RWPE1 (cell line): Measurements from ENCODE around the gene LRRC36.

Source experiments
- CTCF ChIA-PET: fragments of 350-600 bp; sonication (Branson Sonifier 250); formaldehyde crosslinking; extraction: SDS; loops from one replicate; lab custom pipeline; 2021; lab: Yijun Ruan, JAX
- POLR2A ChIA-PET: fragments of 400-600 bp; formaldehyde crosslinking; extraction: SDS; loops from one replicate; lab custom pipeline; 2020; ENCODE audit warnings: antibody characterized with exemption; ENCODE audit not compliant: low non-redundant PET; lab: Yijun Ruan, JAX
- DNase-seq: peaks from one replicate; pipeline ENCODE4 v3.0.0; 2012; ENCODE audit warnings: low spot score
- H3K27ac ChIP-seq: fragments of 450-650 bp; 2 replicates; pipeline ENCODE4 v1.5.1; 2017
- TF ChIP-seq, protein P1 (sequence below): fragments of 450-650 bp; conservative IDR thresholded peaks from 2 replicates; pipeline ENCODE4 v1.5.1; 2017; ENCODE audit warnings: low read depth, mild to moderate bottlenecking

LRRC36 gene

DNA sequence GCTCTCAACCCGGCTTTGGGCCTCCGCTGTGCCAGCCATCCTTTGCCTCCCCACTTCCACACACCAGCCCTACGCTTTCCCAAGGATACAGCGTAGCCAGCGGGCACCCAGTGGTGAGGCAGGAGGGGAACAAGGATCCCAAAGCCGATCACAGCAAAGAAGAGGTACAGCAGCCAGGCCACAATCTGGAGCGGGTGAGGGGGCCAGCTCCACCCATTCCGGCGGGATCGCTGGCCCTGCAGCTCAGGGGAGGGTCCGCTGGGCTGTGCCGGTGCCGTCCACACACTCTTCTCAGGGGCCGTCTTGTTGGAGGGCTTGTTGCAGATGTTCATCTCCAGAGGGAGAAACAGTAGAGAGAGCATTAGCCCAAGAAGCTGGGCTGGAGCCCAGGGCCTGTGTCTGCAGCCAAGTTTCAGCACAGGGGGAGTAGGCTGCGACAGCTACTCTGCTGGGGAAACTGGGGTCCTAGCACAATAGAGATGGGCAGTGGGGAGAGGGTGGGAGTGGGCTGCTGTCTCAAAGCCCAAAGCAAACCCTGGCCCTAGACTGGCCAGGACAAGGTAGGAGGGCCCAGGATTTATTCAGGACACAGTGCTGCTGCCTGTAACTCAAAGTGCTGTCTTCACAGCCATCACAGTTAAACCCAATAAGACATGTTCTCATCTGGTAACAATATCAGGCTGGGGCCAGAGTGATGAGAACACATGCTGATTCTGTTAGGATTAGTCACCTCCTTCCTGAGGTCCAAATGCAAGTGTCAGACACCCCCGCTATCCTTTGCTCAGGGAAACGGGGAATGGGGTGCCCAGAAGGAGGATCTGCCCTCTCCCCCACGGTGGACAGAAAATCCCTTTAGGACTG, 79.7 kb downstream of the LRRC36 start:
- TF ChIP-seq, protein P1, sequence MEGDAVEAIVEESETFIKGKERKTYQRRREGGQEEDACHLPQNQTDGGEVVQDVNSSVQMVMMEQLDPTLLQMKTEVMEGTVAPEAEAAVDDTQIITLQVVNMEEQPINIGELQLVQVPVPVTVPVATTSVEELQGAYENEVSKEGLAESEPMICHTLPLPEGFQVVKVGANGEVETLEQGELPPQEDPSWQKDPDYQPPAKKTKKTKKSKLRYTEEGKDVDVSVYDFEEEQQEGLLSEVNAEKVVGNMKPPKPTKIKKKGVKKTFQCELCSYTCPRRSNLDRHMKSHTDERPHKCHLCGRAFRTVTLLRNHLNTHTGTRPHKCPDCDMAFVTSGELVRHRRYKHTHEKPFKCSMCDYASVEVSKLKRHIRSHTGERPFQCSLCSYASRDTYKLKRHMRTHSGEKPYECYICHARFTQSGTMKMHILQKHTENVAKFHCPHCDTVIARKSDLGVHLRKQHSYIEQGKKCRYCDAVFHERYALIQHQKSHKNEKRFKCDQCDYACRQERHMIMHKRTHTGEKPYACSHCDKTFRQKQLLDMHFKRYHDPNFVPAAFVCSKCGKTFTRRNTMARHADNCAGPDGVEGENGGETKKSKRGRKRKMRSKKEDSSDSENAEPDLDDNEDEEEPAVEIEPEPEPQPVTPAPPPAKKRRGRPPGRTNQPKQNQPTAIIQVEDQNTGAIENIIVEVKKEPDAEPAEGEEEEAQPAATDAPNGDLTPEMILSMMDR, result no peak
- ChIA-PET CTCF (interaction anchor here (0.5 to 2.3 kb wide), 2 partner anchors 21 to 1791 kb away, joined by 5 read pairs; no protein-coding TSS in a partner anchor), POLR2A (no interaction called here)
- DNase-seq, result peak; percentile 75
- peak overlapping the region; percentile 42 for H3K27ac ChIP-seq

DNA sequence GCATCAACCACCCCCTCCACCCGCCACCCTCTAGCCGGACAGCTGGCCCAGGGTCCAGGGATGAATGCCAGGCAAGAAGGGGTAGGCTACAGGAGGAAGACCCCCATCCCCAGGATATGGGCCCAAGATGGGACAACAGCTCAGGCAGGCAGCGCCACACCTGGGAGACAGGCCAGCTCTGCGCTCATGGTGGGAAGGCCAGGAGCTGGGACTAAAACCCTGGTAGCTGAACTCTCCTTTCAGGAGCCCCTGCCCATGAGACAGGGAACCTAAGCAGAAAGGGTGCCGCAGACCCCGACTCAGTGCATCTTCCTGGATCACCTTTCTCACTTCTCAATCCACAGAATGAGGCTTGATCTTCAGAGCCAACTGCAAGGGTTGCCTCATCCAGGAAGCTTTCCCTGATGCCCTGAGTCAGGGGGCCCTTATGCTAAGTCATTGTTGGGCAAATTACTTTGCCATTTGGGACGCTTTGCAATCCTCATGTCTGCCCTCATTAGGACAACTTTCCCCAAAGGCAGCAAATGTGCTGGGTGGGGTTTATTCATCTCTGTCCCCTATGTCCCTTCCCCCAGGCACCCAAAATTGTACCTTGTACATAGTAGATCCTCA, 80.7 kb downstream of the LRRC36 start:
- ChIA-PET CTCF (interaction anchor here (1.3 to 2.3 kb wide), 2 partner anchors 9 to 21 kb away, joined by 4 to 5 read pairs; partner anchors contain the start of gene ZDHHC1), POLR2A (no interaction called here)
- TF ChIP-seq, protein P1, result no peak
- H3K27ac ChIP-seq, result peak overlapping the region; percentile 42
- DNase-seq, result no peak

DNA sequence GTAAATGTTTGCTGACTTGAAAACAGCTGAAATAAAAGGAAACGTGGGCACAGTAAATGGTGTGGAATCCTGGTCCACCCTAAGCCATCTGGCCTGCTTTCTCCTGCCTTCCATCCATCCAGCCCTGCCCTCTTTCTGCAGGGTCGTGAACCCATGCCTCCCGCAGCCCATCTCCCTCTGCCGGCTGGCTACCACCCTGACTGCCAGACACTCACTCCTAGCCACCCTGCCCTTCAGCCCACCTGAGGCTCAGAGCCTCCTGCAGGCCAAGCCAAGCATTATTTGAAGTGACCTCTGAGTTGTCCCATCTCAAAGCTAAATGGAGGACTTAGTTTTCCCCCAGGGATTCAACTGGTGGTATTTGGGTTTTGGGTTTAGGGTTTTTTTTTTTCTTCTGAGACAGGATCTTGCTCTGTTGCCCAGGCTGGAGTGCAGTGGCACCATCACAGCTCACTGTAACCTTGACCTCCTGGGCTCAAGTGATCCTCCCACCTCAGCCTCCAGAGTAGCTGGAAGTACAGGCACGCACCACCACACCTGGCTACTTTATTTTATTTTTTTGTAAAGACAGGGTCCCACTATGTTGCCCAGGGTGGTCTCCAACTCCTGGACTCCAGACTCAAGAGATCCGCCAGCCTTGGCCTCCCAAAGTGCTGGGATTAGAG, 81.3 kb downstream of the LRRC36 start:
- TF ChIP-seq, protein P1, result no peak
- ChIA-PET CTCF (interaction anchor here (0.6 to 2.3 kb wide), 4 partner anchors 9 to 27 kb away, joined by 3 to 5 read pairs (median 4); partner anchors contain the start of gene ZDHHC1), POLR2A (no interaction called here)
- no peak for DNase-seq
- no peak overlapping the region for H3K27ac ChIP-seq

DNA sequence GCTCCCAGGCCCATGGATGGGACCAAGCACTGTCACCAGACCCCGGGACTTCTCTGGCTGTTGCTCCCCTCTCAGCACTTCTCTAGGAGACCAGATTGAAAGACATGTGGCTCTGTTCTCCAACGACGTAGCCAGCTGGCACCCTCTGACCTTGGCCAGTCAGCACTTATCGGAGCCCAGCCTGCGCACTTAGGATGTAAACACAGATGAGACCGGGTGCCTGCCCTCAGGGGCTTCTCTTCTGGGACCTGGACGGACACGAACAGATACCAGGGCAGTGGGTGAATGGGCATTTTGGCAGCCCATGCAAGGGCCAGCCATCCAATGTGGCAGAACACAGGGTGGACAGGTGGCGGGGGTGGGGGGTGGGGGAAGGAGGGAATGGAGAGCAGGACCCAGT, 83.0 kb downstream of the LRRC36 start:
- ChIA-PET CTCF (interaction anchor here (0.6 to 0.8 kb wide), 3 partner anchors 84 to 636 kb away, joined by 3 to 5 read pairs (median 4); no protein-coding TSS in a partner anchor), POLR2A (no interaction called here)
- H3K27ac ChIP-seq, result peak overlapping the region; percentile 32
- TF ChIP-seq, protein P1, result no peak
- no peak for DNase-seq

DNA sequence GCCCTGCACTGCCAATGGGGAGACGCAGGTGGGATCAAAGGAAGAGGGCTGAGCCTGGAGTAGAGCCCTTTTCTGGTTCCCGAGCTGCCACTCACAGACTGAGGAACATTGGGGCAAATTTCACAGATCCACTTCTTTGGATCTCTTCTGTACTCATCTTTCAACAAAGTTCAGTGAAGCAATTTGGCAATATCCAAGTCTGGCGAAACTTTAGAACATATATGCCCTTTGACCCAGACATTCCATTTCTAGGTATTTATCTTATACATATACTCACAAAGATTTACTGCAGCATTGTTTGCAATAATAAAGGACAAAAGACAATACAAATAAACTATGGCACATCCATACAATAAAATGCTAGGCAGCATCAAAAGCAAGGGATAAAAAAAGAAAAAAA, 84.7 kb downstream of the LRRC36 start:
- TF ChIP-seq, protein P1, result no peak
- no peak for DNase-seq
- CTCF ChIA-PET, result no interaction called here
- POLR2A ChIA-PET, result no interaction called here
- H3K27ac ChIP-seq, result no peak overlapping the region

DNA sequence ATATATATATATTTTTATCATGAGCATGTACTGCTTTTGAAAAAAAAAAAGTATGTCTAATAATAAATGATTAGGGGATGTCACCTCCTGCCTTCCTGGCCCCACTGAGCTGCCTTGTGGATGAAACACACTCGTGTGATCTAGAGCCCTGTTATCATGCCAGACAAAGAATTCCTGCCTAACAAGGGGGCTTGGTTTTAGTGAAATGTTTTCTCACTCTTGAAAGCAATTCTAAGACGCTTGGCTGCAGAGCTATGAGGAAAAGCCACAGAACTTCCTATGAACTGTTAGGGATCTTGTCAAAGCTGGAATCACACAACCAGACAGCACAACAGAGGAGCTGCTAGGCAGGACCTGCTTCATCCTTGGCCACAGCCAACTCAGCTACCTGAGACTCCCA, 85.7 kb downstream of the LRRC36 start:
- DNase-seq, result no peak
- POLR2A ChIA-PET, result no interaction called here

More for the DNA sequence above, 85.7 kb downstream of the LRRC36 start:
- CTCF ChIA-PET, result interaction anchor here (0.6 to 0.7 kb wide), 3 partner anchors 16 to 151 kb away, joined by 3 to 6 read pairs (median 3); no protein-coding TSS in a partner anchor
- TF ChIP-seq, protein P1, result no peak
- no peak overlapping the region for H3K27ac ChIP-seq
